ENCODE data around the gene NAT16.
"Not testable (repeated sequence)": the region's sequence is repeated elsewhere in the genome, so short reads cannot be mapped to it uniquely, and the experiment has no call there.

Gene NAT16

DNA sequence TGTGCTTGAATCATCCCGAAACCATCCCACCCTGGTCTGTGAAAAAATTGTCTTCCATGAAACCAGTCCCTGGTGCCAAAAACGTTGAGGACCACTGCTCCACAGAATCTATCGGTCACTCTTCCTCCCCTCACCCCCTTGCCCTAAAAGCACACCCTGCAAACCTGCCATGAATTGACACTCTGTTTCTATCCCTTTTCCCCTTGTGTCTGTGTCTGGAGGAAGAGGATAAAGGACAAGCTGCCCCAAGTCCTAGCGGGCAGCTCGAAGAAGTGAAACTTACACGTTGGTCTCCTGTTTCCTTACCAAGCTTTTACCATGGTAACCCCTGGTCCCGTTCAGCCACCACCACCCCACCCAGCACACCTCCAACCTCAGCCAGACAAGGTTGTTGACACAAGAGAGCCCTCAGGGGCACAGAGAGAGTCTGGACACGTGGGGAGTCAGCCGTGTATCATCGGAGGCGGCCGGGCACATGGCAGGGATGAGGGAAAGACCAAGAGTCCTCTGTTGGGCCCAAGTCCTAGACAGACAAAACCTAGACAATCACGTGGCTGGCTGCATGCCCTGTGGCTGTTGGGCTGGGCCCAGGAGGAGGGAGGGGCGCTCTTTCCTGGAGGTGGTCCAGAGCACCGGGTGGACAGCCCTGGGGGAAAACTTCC lies 54.0 kb downstream of the NAT16 start:
- DNase-seq, result no peak

DNA sequence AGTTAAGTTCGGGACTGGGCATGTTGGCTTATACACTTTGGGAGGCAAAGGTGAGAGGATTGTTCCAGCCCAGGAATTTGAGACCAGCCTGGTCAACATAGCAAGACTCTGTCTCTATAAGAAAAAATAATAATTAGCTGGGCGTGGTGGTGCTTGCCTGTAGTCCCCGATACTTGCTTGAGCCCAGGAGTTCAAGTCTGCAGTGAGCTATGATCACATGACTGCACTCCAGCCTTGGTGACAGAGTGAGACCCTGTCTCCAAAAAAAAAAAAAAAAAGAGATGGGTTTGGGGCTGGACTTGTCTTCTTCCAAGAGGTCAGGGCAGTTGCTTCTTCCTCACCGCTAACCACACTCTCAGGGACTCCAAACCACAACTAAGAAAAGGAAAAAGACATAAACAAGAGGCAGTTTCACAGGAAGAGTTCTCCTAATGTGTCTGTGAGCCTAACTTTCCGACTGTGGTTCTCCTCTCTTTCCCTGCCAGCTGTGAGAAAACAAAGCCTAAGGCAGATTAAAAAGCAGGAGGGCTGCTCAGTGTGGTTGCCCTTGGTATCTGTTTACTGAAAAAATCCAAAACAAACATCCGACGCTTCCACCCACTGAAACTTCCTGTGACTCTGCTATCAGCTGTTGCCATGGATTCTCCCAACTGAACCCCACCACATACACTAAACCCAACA lies 55.6 kb downstream of the NAT16 start:
- no peak for DNase-seq

DNA sequence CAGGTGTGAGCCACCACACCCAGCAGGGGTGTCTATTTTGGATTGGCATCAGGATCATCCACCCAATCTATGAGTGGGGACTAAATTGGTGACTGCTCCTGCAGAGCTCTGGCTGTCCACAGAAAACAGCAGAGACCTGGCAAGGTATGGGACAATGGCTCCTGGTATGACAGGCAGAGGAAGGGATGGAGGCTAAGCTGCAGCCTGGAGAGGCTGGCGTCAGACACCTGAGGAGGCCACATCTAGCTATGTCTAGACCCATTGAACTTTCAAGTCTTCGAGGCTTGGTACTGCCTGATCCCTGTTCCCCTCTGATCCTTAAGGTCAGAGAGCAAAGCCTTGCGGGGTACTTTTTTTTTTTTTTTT lies 56.4 kb downstream of the NAT16 start:
- no peak for DNase-seq

DNA sequence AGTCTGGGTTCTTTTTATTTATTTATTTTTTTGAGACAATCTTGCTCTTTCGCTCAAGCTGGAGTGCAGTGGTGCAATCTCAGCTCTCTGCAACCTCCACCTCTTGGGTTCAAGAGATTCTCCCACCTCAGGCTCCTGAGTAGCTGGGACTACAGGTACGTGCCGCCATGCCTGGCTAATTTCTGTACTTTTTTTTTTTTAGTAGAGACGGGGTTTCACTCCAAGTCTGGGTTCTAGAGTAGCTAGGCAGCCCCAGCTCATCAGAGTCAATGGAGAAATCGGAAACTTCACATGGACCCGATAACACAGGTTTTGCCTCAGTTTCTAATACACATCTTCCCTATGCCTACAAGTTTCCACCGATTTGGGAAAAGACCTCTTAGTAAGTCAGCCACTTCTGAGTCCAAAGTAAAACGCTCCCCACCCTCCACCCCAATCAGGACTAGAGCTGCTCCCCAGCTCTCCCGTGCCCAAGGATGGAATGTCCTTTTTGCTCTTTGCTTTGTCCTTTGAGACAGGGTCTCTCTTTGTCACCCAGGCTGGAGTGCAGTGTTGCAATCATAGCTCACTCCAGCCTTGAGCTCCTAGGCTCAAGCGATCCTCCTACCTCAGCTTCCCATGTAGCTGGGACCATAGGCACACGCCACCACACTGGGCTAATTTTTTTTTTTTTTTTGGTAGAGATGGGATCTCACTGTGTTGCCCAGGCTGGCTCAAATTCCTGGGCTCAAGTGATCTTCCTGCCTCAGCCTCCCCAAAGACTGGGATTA lies 57.0 kb downstream of the NAT16 start:
- no peak for DNase-seq

DNA sequence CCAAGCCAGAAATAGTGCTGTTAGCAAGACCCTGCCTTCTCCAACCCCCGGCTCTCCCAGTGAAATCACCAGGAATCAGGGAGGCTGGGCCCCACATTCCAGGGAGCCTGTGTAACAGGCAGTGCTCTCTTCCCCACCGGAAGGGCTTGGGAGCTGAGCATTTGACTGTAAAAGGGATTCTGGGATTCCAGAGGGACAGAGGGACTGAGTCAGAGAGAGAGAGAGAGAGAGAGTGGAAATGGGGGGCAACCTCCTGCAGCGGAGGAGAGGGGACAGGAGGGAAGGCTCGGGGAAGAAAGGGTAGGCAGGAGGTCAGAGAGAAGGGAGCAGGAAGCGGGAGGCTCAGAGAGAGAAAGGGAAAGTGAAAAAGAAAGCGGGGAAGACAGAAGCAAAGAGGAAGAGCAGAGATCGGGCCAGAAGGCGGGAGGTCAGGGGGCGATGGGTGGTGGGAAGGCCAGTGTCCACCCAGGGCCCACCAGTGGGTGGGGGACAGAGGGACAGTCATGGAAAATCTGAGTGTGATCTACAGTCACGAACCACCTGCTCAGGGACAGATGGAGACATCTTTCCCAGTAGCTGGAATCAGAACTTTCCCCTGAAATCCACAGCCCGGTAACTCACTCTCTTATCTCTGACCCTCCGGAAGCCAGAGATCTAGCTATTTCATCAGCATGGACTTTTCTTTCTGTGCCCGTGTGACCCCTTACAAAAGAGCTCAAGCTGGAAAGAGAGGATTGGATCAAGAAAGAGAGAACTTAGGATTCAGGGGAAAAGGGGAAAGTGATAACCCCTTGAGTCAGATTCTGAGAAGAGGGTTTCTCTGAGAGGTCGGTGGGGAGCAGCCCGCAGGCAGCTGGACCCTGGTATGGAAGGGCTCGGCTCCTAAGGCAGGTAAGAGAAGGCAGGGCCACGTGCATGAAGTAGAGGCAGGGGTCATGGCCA lies 57.8 kb downstream of the NAT16 start:
- DNase-seq, result no peak

DNA sequence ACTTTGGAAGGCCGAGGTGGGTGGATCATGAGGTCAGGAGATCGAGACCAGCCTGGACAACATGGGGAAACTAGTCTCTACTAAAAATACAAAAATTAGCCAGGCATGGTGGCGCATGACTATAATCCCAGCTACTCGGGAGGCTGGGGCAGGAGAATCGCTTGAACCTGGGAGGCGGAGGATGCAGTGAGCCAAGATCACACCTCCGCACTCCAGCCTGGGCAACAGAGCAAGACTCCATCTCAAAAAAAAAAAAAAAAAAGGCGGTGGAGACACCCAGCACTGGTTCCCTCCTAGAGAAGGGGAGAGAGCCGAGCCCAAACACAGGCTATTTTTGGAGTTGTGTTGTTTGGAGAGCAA lies 58.5 kb downstream of the NAT16 start:
- not testable (repeated sequence) for DNase-seq

Data from NCI-H446 treated with DMSO at 0.1 percent for 48 hours (cell line).